Mesothelial cell of epicardium (in vitro differentiated cells): ENCODE data around the gene NPFFR1. TPM values are rescaled to one million over a fixed set of nuclear protein-coding genes. Genes with fewer than 3 reads are reported as not detected.

Source experiments
- total RNA-seq: library from RNA; stranded (reverse); gene quantifications from 3 replicates; pipeline ENCODE4 v1.2.1, GENCODE V29; 2021

Gene NPFFR1
- total RNA-seq, 1 donor from 2014 or later: 0.13 TPM

Other genes starting within 250 kb of the NPFFR1 start
- 122 to 128 TPM (median 125 TPM) in 3 replicates for gene MACROH2A2, start 231.2 kb downstream of the NPFFR1 start, total RNA-seq
- gene AIFM2, start 151.2 kb downstream of the NPFFR1 start, total RNA-seq: 9.5 to 10.4 TPM (median 9.9 TPM) in 3 replicates
- gene TYSND1, start 137.3 kb downstream of the NPFFR1 start, total RNA-seq: 19.2 to 20.9 TPM (median 19.9 TPM) in 3 replicates
- gene SAR1A, start 113.5 kb downstream of the NPFFR1 start, total RNA-seq: 125 to 133 TPM (median 131 TPM) in 3 replicates
- 73.5 to 78.2 TPM (median 75.7 TPM) in 3 replicates for gene PPA1, start 50.6 kb downstream of the NPFFR1 start, total RNA-seq
- 12.2 to 15.7 TPM (median 13.8 TPM) in 3 replicates for gene LRRC20, start 98.6 kb upstream of the NPFFR1 start, total RNA-seq
- gene EIF4EBP2, start 120.1 kb upstream of the NPFFR1 start, total RNA-seq: 71.1 to 72.3 TPM (median 71.4 TPM) in 3 replicates
- gene NODAL, start 157.7 kb upstream of the NPFFR1 start, total RNA-seq: not detected in 3 replicates
- gene PALD1, start 194.8 kb upstream of the NPFFR1 start, total RNA-seq: 4.9 to 5.6 TPM (median 4.9 TPM) in 3 replicates